Liver (tissue), 9 donors: ENCODE data around the gene NOS1. TPM values are rescaled to one million over a fixed set of nuclear protein-coding genes. Genes with fewer than 3 reads are reported as not detected.

ENCODE experiments used
- DNase-seq: peaks from one replicate; pipeline ENCODE4 v3.0.0-alpha.2; 2017; ENCODE audit warnings: low spot score
- H3K27ac ChIP-seq, 2 donors: one replicate each; pipeline ENCODE4 v1.7.0; 2013; ENCODE audit warnings: inconsistent platforms in 2 of 2, low read length in 2 of 2, control low read depth in 1 of 2, low read depth in 1 of 2, mild to moderate bottlenecking in 1 of 2
- H3K27me3 ChIP-seq, 4 donors: one replicate each; pipeline versions ENCODE4 v1.6.1 to v1.7.0; 2013; ENCODE audit warnings: low read length in 3 of 4, inconsistent platforms in 1 of 4, mild to moderate bottlenecking in 1 of 4, moderate library complexity in 1 of 4; ENCODE audit not compliant: control insufficient read depth in 4 of 4, insufficient read depth in 4 of 4
- H3K36me3 ChIP-seq, 4 donors: one replicate each; pipeline versions ENCODE4 v1.6.1 to v1.7.0; 2013; ENCODE audit warnings: low read length in 3 of 4, mild to moderate bottlenecking in 3 of 4, low read depth in 1 of 4, moderate library complexity in 1 of 4; ENCODE audit not compliant: control insufficient read depth in 4 of 4, insufficient read depth in 3 of 4
- H3K4me1 ChIP-seq, 4 donors: one replicate each; pipeline versions ENCODE4 v1.6.1 to v1.7.0; 2013; ENCODE audit warnings: low read length in 3 of 4, mild to moderate bottlenecking in 3 of 4, moderate library complexity in 1 of 4; ENCODE audit not compliant: control insufficient read depth in 4 of 4, insufficient read depth in 4 of 4
- H3K4me3 ChIP-seq, 3 donors: one replicate each; pipeline versions ENCODE4 v1.6.1 to v1.7.0; 2013; ENCODE audit warnings: low read length in 3 of 3, control low read depth in 1 of 3, low read depth in 1 of 3, mild to moderate bottlenecking in 1 of 3
- H3K9ac ChIP-seq, 2 donors: one replicate each; pipeline ENCODE4 v1.7.0; 2013; ENCODE audit warnings: low read length in 2 of 2, mild to moderate bottlenecking in 2 of 2, moderate library complexity in 2 of 2, control low read depth in 1 of 2, low read depth in 1 of 2
- H3K9me3 ChIP-seq, 4 donors: one replicate each; pipeline versions ENCODE4 v1.6.1 to v1.7.0; 2013; ENCODE audit warnings: low read length in 3 of 4; ENCODE audit not compliant: control insufficient read depth in 4 of 4
- ATF3 ChIP-seq: IDR thresholded peaks from 2 replicates; pipeline ENCODE4 v1.6.1; 2016; ENCODE audit warnings: antibody characterized with exemption
- CTCF ChIP-seq: fragments of 150-350 bp; IDR thresholded peaks from 2 replicates; pipeline ENCODE4 v1.5.1; 2017; ENCODE audit warnings: improper control_type of control experiment, low read depth, low read length; ENCODE audit not compliant: missing input control
- EGR1 ChIP-seq, 2 donors: IDR thresholded peaks; 2 replicates each; pipeline ENCODE4 v1.6.1; 2016 to 2018; ENCODE audit warnings: antibody characterized with exemption in 2 of 2, low read depth in 2 of 2
- FOXA1 ChIP-seq: IDR thresholded peaks from 2 replicates; pipeline ENCODE4 v1.6.1; 2016; ENCODE audit warnings: antibody characterized with exemption
- FOXA2 ChIP-seq: IDR thresholded peaks from 2 replicates; pipeline ENCODE4 v1.6.1; 2016; ENCODE audit warnings: antibody characterized with exemption
- GABPA ChIP-seq, 2 donors: IDR thresholded peaks in 1 of 2; conservative IDR thresholded peaks in 1 of 2; 2 replicates each; pipeline ENCODE4 v1.6.1; 2016; ENCODE audit warnings: antibody characterized with exemption in 2 of 2, mild to moderate bottlenecking in 1 of 2, moderate library complexity in 1 of 2
- HNF4A ChIP-seq, 2 donors: conservative IDR thresholded peaks; 2 replicates each; pipeline ENCODE4 v1.6.1; 2016; ENCODE audit warnings: antibody characterized with exemption in 2 of 2, mild to moderate bottlenecking in 2 of 2
- HNF4G ChIP-seq: IDR thresholded peaks from 2 replicates; pipeline ENCODE4 v1.6.1; 2016; ENCODE audit warnings: antibody characterized with exemption
- JUND ChIP-seq, 2 donors: IDR thresholded peaks; 2 replicates each; pipeline ENCODE4 v1.6.1; 2016; ENCODE audit warnings: antibody characterized with exemption in 2 of 2
- MAX ChIP-seq: IDR thresholded peaks from 2 replicates; pipeline ENCODE4 v1.6.1; 2016; ENCODE audit warnings: antibody characterized with exemption
- NR2F2 ChIP-seq: IDR thresholded peaks from 2 replicates; pipeline ENCODE4 v1.6.1; 2016; ENCODE audit warnings: antibody characterized with exemption
- RAD21 ChIP-seq, 2 donors: IDR thresholded peaks; 2 replicates each; pipeline ENCODE4 v1.6.1; 2016; ENCODE audit warnings: antibody characterized with exemption in 2 of 2, mild to moderate bottlenecking in 2 of 2
- REST ChIP-seq: IDR thresholded peaks from 2 replicates; pipeline ENCODE4 v1.6.1; 2016; ENCODE audit warnings: antibody characterized with exemption, mild to moderate bottlenecking
- RXRA ChIP-seq, 2 donors: IDR thresholded peaks; 2 replicates each; pipeline ENCODE4 v1.6.1; 2017 to 2018; ENCODE audit warnings: antibody characterized with exemption in 2 of 2, mild to moderate bottlenecking in 1 of 2
- SP1 ChIP-seq: IDR thresholded peaks from 2 replicates; pipeline ENCODE4 v1.6.1; 2018; ENCODE audit warnings: antibody characterized with exemption, mild to moderate bottlenecking
- TAF1 ChIP-seq: conservative IDR thresholded peaks from 2 replicates; pipeline ENCODE4 v1.6.1; 2016; ENCODE audit warnings: antibody characterized with exemption, mild to moderate bottlenecking
- YY1 ChIP-seq: IDR thresholded peaks from 2 replicates; pipeline ENCODE4 v1.6.1; 2016; ENCODE audit warnings: antibody characterized with exemption, mild to moderate bottlenecking
- ZBTB33 ChIP-seq: IDR thresholded peaks from 2 replicates; pipeline ENCODE4 v1.6.1; 2016; ENCODE audit warnings: antibody characterized with exemption
- WGBS: extraction: QIAGEN DNeasy Blood & Tissue Kit; methylation state at CpG from one replicate; pipeline ENCODE4 v1.1.7; 2013; 5-methylcytosine and 5-hydroxymethylcytosine counted together
- polyA plus RNA-seq, 2 donors: library from polyadenylated mRNA; stranded (reverse) in 1 of 2; unstranded in 1 of 2; fragments of 200-250 nt in 1 of 2; fragments of >200 nt in 1 of 2; fragmentation: Nextera tagmentation in 1 of 2; extraction: Ambion mirVana in 1 of 2; gene quantifications; one replicate each; pipeline versions ENCODE4 v1.2.1 to v1.2.3, GENCODE V29; 2013 to 2015
- total RNA-seq, 2 donors: library from RNA; depleted of rRNA; stranded (reverse); fragments of >200 nt; gene quantifications; one replicate each; pipeline ENCODE4 v1.2.3, GENCODE V29; 2014
- donor health status: healthy.
- donor health status: healthy.
- donor health status: healthy.
- donor health status: healthy.
- donor health status: healthy.

NOS1 gene
- total and polyA plus RNA-seq, 4 donors = under 0.01 to 0.08 (median 0.01) TPM; not detected in 1

- TF ChIP-seq ZBTB33 (no peak), FOXA2 (no peak), JUND (IDR thresholded peaks at IDR 0.05) (no peak), RAD21 (IDR thresholded peaks at IDR 0.05) (no peak), MAX (no peak), HNF4G (no peak), HNF4A (conservative IDR thresholded peaks at IDR 0.05) (no peak), YY1 (no peak)
Observed at GRCh38 chr12:117213295-117213808, 148.1 kb downstream of the NOS1 start (continued).

- no peak for TF ChIP-seq YY1
- no peak for TF ChIP-seq ATF3
- TF ChIP-seq GABPA (IDR thresholded peaks at IDR 0.05 in 1 of 2, conservative IDR thresholded peaks at IDR 0.05 in 1 of 2) = no peak
- TF ChIP-seq MAX = no peak
- TF ChIP-seq JUND (IDR thresholded peaks at IDR 0.05) = no peak
- TF ChIP-seq FOXA2 = no peak
- TF ChIP-seq SP1 = no peak
- TF ChIP-seq CTCF = peak; percentile 92
- TF ChIP-seq FOXA1 = no peak
- no peak for TF ChIP-seq HNF4G
- TF ChIP-seq TAF1 = no peak
- no peak for TF ChIP-seq NR2F2
- peak; percentile 28 to 31 for TF ChIP-seq HNF4A (conservative IDR thresholded peaks at IDR 0.05)
- TF ChIP-seq EGR1 (IDR thresholded peaks at IDR 0.05; ENCODE audit: low read depth in 2 of 2) = no peak
- peak; percentile 93 to 96 for TF ChIP-seq RAD21 (IDR thresholded peaks at IDR 0.05)
- no peak for TF ChIP-seq RXRA (IDR thresholded peaks at IDR 0.05)
- TF ChIP-seq REST = no peak
- Histone ChIP-seq H3K36me3 (no peaks in the 10 kb centered on the region), H3K27me3 (no peaks in the 10 kb centered on the region), H3K9ac (no peak overlapping the region), H3K9me3 (no peaks in the 10 kb centered on the region), H3K4me1 (peaks cover 0 to 17% (median 8%) of the 10 kb centered on the region in 4 donors), H3K27ac (no peak overlapping the region), H3K4me3 (no peak overlapping the region)
- 18% methylated on average over 7 of the region's 7 CpGs for WGBS
- peak; percentile 73 for DNase-seq
Observed at GRCh38 chr12:117212563-117213190, 148.7 kb downstream of the NOS1 start.
